HG03460 (cell line): ENCODE data around the gene AURKA.
A peak's percentile ranks its signal among the peaks of the same experiment; 100 is the strongest.
"Not testable (repeated sequence)": the region's sequence is repeated elsewhere in the genome, so short reads cannot be mapped to it uniquely, and the experiment has no call there.

Source experiments
- ATAC-seq: cut with Tn5 transposase; IDR thresholded peaks from one replicate; pipeline ENCODE4 v1.9.1; 2021; ENCODE audit not compliant: unreplicated experiment

Gene AURKA

GRCh38 chr20:56422076-56422823 is 30.2 kb upstream of the AURKA start:
- no peak for ATAC-seq

GRCh38 chr20:56420940-56421688 is 29.1 kb upstream of the AURKA start:
- ATAC-seq: no peak

GRCh38 chr20:56420028-56420427 is 28.0 kb upstream of the AURKA start:
- ATAC-seq: no peak

- ATAC-seq: no peak
Observed at GRCh38 chr20:56418385-56418861, 26.4 kb upstream of the AURKA start.

- no peak for ATAC-seq
Observed at GRCh38 chr20:56417911-56418310, 25.9 kb upstream of the AURKA start.

GRCh38 chr20:56417402-56417801 is 25.4 kb upstream of the AURKA start:
- ATAC-seq: no peak

- no peak for ATAC-seq
Observed at GRCh38 chr20:56414842-56415765, 23.1 kb upstream of the AURKA start.

GRCh38 chr20:56412949-56413348 is 20.9 kb upstream of the AURKA start:
- ATAC-seq: no peak

GRCh38 chr20:56412473-56412790 is 20.4 kb upstream of the AURKA start:
- no peak for ATAC-seq

GRCh38 chr20:56411759-56412472 is 19.9 kb upstream of the AURKA start, which contains the start of gene CASS4:
TSS of gene CASS4 (plus strand) at chr20:56412260. CDS start at chr20:56412459, 199 bp downstream.
- peak; percentile 87 for ATAC-seq

- ATAC-seq: not testable (repeated sequence)
Observed at GRCh38 chr20:56411287-56411686, 19.3 kb upstream of the AURKA start.

GRCh38 chr20:56409956-56410355 is 17.9 kb upstream of the AURKA start:
- no peak for ATAC-seq

GRCh38 chr20:56409521-56409920 is 17.5 kb upstream of the AURKA start:
- no peak for ATAC-seq

GRCh38 chr20:56406910-56407309 is 14.9 kb upstream of the AURKA start:
- no peak for ATAC-seq

GRCh38 chr20:56405356-56405755 is 13.3 kb upstream of the AURKA start:
- not testable (repeated sequence) for ATAC-seq

GRCh38 chr20:56403465-56403864 is 11.4 kb upstream of the AURKA start:
- ATAC-seq: no peak

GRCh38 chr20:56400001-56400640 is 8.1 kb upstream of the AURKA start:
- ATAC-seq: no peak

GRCh38 chr20:56395166-56395565 is 3.2 kb upstream of the AURKA start:
- ATAC-seq: no peak

- ATAC-seq: no peak
Observed at GRCh38 chr20:56393653-56394052, 1.6 kb upstream of the AURKA start.

GRCh38 chr20:56392881-56393482 is 967 bp upstream of the AURKA start:
- no peak for ATAC-seq
